Measurements from ENCODE around the gene NDUFS3.

NDUFS3 gene

GRCh38 chr11:47607380-47607779 is 28.5 kb downstream of the NDUFS3 start:
- TF ChIP-seq CTCF (IDR thresholded peaks at IDR 0.05; ENCODE audit: low read depth, low read length) = no peak
- TF ChIP-seq EZH2phosphoT487 (IDR thresholded peaks at IDR 0.05; ENCODE audit: low read depth) = no peak
- Histone ChIP-seq H3K4me2 (ENCODE audit: low read length) (no peak overlapping the region), H3K27ac (ENCODE audit: low read length) (no peak overlapping the region), H3K36me3 (replicated peaks; ENCODE audit: low read depth, low read length) (peaks cover 7% of the 10 kb centered on the region), H2AFZ (ENCODE audit: low read depth, low read length) (no peak overlapping the region), H3K27me3 (ENCODE audit: low read depth, low read length) (no peaks in the 10 kb centered on the region), H3K4me3 (ENCODE audit: low read length) (no peak overlapping the region), H4K20me1 (ENCODE audit: insufficient read depth, low read length) (no peaks in the 10 kb centered on the region), H3K9me3 (ENCODE audit: insufficient read depth, low read length) (no peaks in the 10 kb centered on the region), H3K9ac (ENCODE audit: low read length) (no peak overlapping the region), H3K4me1 (ENCODE audit: low read length) (peaks cover 15% of the 10 kb centered on the region), H3K79me2 (ENCODE audit: low read length) (no peaks in the 10 kb centered on the region)

GRCh38 chr11:47609675-47610074 is 30.8 kb downstream of the NDUFS3 start:
- no peaks in the 10 kb centered on the region for H3K79me2 ChIP-seq (ENCODE audit: low read length)
- no peaks in the 10 kb centered on the region for H4K20me1 ChIP-seq (ENCODE audit: insufficient read depth, low read length)
- H3K9me3 ChIP-seq (ENCODE audit: insufficient read depth, low read length) = no peaks in the 10 kb centered on the region
- no peak overlapping the region for H3K4me2 ChIP-seq (ENCODE audit: low read length)
- H2AFZ ChIP-seq (ENCODE audit: low read depth, low read length) = no peak overlapping the region
- H3K9ac ChIP-seq (ENCODE audit: low read length) = no peak overlapping the region
- no peak overlapping the region for H3K4me3 ChIP-seq (ENCODE audit: low read length)
- peaks cover 15% of the 10 kb centered on the region for H3K4me1 ChIP-seq (ENCODE audit: low read length)
- peaks cover 7% of the 10 kb centered on the region for H3K36me3 ChIP-seq (replicated peaks; ENCODE audit: low read depth, low read length)
- no peak for TF ChIP-seq EZH2phosphoT487 (IDR thresholded peaks at IDR 0.05; ENCODE audit: low read depth)
- no peak for TF ChIP-seq CTCF (IDR thresholded peaks at IDR 0.05; ENCODE audit: low read depth, low read length)
- H3K27me3 ChIP-seq (ENCODE audit: low read depth, low read length) = no peaks in the 10 kb centered on the region
- H3K27ac ChIP-seq (ENCODE audit: low read length) = no peak overlapping the region

GRCh38 chr11:47611348-47611794 is 32.5 kb downstream of the NDUFS3 start:
- peak overlapping the region; percentile 35 for H3K4me3 ChIP-seq (ENCODE audit: low read length)
- no peaks in the 10 kb centered on the region for H3K27me3 ChIP-seq (ENCODE audit: low read depth, low read length)
- no peaks in the 10 kb centered on the region for H4K20me1 ChIP-seq (ENCODE audit: insufficient read depth, low read length)
- TF ChIP-seq EZH2phosphoT487 (IDR thresholded peaks at IDR 0.05; ENCODE audit: low read depth) = no peak
- TF ChIP-seq CTCF (IDR thresholded peaks at IDR 0.05; ENCODE audit: low read depth, low read length) = no peak
- H3K4me1 ChIP-seq (ENCODE audit: low read length) = peaks cover 15% of the 10 kb centered on the region
- H3K79me2 ChIP-seq (ENCODE audit: low read length) = no peaks in the 10 kb centered on the region
- peaks cover 7% of the 10 kb centered on the region for H3K36me3 ChIP-seq (replicated peaks; ENCODE audit: low read depth, low read length)
- H3K9ac ChIP-seq (ENCODE audit: low read length) = no peak overlapping the region
- peak overlapping the region; percentile 66 for H3K4me2 ChIP-seq (ENCODE audit: low read length)
- H2AFZ ChIP-seq (ENCODE audit: low read depth, low read length) = no peak overlapping the region
- peak overlapping the region; percentile 26; the same call in 1 of the 2 replicates for H3K27ac ChIP-seq (ENCODE audit: low read length)
- no peaks in the 10 kb centered on the region for H3K9me3 ChIP-seq (ENCODE audit: insufficient read depth, low read length)

- no peaks in the 10 kb centered on the region for H3K79me2 ChIP-seq (ENCODE audit: low read length)
- H3K4me2 ChIP-seq (ENCODE audit: low read length) = no peak overlapping the region
- H3K4me3 ChIP-seq (ENCODE audit: low read length) = no peak overlapping the region
- TF ChIP-seq CTCF (IDR thresholded peaks at IDR 0.05; ENCODE audit: low read depth, low read length) (no peak), EZH2phosphoT487 (IDR thresholded peaks at IDR 0.05; ENCODE audit: low read depth) (no peak)
- peaks cover 26% of the 10 kb centered on the region for H3K4me1 ChIP-seq (ENCODE audit: low read length)
- peaks cover 13% of the 10 kb centered on the region for H3K36me3 ChIP-seq (replicated peaks; ENCODE audit: low read depth, low read length)
- H3K9me3 ChIP-seq (ENCODE audit: insufficient read depth, low read length) = no peaks in the 10 kb centered on the region
- no peaks in the 10 kb centered on the region for H3K27me3 ChIP-seq (ENCODE audit: low read depth, low read length)
- no peak overlapping the region for H2AFZ ChIP-seq (ENCODE audit: low read depth, low read length)
- H4K20me1 ChIP-seq (ENCODE audit: insufficient read depth, low read length) = no peaks in the 10 kb centered on the region
- no peak overlapping the region for H3K9ac ChIP-seq (ENCODE audit: low read length)
- H3K27ac ChIP-seq (ENCODE audit: low read length) = no peak overlapping the region
These were observed 36.4 kb downstream of the NDUFS3 start for GRCh38 chr11:47615249-47615648.
